Measurements from ENCODE around the gene CBFB.

GRCh38 chr16:67024384-67025209, 4.4 kb upstream of the CBFB start:
- TF ChIP-seq CTCF (IDR thresholded peaks at IDR 0.05; ENCODE audit: borderline replicate concordance, extremely low read depth, low read length, poor library complexity, severe bottlenecking): no peak
- no peak for TF ChIP-seq EZH2 (IDR thresholded peaks at IDR 0.05; ENCODE audit: borderline replicate concordance, low read depth, low read length, severe bottlenecking)
